GM19238 (cell line): ENCODE results near the gene SCEL.
"Not testable (repeated sequence)": the region's sequence is repeated elsewhere in the genome, so short reads cannot be mapped to it uniquely, and the experiment has no call there.

Experiments used
- DNase-seq: peaks from one replicate; pipeline ENCODE4 v3.0.0; 2011; ENCODE audit warnings: low spot score; ENCODE audit not compliant: insufficient read length

SCEL gene

DNA sequence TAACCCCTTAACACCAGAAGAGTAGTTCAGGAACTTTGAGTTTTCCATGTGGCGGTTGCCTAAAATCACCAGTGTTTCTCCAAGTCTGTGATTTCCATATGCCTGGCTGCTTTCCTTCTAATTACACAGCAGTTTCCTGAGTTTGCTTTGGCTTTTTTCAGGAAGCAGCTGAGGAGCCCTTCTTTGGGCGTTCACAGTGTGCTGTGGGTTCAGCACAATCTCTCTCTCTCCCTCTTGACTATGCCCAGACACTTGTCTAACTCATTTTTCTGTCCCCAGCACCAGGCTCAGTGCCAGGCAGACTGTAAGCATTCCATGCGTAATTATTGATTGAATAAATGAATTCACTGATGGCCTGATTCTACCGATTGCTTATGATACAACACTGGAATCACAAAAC lies 19.7 kb downstream of the SCEL start:
- DNase-seq = no peak

DNA sequence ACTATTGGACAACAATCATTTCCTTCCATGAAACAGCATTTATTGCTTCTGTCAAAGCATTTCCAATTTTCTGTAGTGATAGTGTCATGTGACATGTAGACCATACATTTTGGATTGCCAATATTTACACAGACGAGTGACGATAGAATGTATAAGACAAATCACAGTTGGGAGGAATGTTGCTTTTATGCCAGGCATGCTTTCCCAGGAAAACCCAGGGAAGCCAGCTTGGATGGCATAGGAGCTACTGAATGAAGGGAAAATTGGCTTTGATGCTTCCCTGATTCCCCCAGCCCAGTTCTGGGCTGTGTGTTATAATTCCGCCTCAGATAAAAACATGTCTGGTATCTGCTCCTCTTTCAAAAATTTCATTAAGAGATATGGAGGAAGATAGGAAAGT lies 22.5 kb downstream of the SCEL start:
- DNase-seq = no peak

DNA sequence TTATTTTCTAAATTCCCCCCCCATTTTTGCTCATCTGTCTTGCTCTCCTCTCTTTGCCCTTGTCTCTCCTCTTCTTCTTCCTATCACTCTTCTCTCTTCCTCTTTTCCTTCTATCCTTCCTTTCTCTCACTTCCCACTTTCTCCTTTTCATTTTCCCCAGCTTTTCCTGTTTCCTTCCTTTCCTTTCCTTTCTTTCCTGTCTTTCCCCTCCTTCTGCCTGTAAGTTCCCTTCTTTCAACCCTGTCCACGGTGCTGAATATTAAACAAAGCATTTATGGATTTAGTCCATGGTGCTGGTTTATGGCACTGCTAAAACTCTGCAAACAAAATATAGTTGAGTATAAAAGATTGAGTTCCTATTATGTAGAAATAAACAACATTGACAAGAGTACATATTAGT lies 27.6 kb downstream of the SCEL start:
- DNase-seq = no peak

DNA sequence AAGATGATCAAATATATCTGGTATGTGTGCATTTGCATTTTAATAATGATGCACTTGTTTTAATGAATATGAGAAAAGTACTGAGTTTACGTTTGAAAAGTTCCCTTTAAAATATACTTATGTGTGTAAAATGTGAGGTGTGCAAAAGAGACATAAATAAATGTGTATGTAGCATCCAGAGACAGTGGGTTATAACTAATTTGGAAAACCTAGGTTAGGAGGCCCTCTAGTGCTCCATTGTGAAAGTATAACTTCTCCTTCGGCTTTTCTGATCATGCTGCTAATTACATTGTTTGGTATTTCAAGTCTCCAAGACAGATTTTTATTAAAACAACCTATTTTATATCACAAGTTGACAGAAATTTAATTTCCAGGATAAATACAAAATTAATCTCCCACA lies 30.1 kb downstream of the SCEL start:
- DNase-seq = no peak

DNA sequence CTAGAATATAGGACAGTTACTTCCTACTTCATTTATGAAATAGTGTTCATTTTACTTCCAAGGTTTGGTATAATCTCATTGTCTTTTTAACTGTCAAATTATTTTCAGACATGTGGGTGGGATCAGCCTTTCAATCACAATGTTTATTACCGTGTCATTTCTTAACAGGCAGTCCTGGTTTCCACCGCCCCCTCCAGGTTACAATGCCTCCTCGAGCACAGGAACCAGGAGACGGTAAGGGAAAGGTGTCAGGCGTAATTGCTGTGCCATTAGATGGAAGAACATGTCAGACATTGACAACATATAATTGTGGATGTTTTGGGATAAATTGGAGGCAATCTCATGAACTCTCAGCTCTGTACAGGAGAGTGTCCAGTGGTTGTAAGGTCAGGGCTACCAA lies 36.5 kb downstream of the SCEL start:
- DNase-seq = no peak

DNA sequence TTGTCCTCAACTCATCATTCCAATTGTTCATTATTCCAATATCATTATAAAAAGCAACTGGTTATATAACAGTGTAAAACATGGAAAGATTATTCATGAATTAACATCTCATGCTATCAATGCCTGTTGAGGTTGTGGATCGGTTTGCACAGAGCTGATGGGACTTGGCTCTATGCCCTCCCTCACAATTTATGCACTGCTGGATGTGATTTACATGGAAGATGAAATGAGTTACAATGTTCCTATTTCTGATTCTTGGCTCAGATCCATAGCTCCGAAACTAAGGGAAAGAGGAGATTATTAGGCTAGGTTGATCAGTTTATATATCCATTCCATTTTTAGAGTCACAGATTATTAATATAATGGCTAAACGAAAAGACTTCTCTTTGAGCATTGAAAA lies 38.6 kb downstream of the SCEL start:
- no peak for DNase-seq

DNA sequence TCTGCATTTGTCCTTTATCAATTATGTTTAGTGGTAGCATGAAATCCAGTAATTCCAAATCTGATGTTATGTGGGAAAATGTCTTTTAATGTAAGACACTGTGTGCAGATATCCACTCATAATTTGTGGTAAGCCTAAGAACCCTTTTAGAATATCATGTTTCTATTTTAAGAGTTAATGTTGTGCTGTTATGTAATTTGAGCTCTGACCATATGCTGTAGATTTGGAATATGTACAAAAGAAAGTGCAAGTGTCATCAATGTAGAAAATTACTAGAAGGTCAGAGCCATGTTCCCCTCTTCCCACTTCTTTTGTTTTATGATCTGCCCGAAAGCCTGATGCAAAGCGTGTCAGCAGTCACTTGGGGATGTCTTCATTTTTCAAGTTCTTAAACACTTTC lies 44.5 kb downstream of the SCEL start:
- no peak for DNase-seq

DNA sequence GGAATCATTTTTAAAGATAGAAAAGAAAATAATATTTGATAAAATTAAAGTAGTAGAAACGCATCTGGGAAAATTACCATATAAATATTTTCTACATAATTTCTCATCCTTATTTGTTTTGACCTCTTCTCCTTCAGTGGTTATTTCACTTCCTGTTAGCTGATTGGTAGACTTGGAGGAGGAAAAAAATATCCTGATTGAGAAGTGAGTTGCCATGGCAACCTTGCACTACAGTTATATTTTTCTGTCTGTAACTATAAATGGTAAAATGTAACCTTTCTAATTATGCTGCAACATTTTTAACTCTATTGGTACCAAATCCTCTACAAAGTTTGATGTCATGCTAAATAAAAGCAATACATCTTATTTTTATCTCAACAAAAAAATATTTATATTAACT lies 45.2 kb downstream of the SCEL start:
- DNase-seq = no peak

DNA sequence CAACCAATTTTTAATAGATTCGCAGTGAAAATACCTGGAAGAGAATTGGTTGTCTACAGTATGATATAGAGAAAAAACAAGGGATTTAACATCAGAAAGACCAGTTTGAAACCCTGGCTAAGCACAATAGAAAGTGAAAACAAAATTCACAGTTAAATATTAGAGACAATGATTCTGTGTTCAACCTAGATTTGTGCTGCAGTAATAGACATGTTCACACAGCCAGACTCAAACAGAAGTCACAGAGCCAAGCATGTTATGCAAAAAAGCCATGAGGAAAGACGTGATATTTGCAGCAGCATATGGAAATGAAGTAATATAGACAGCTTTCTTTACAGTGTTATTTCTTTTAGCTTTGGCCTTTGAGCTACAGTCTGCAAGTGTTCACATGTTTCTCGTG lies 48.1 kb downstream of the SCEL start:
- DNase-seq = no peak

DNA sequence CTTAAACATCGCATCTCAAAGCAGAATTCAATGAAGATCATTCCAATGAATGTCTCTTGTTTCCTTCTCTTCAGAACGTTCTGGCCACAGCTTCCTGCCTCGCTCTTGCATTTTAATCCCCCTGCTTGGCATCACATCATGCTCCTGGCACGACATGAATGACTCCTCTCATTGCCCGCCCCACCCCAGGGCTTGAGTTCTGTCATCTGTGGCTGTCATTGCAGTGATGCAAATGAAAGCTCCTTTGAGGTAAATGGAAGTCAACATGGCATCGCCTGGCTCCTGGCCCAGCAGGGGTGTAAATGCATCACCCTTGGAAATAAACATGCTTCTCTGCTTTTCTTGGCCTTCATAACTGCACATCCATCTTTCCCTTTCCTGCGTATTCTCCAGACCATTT lies 48.6 kb downstream of the SCEL start:
- no peak for DNase-seq

DNA sequence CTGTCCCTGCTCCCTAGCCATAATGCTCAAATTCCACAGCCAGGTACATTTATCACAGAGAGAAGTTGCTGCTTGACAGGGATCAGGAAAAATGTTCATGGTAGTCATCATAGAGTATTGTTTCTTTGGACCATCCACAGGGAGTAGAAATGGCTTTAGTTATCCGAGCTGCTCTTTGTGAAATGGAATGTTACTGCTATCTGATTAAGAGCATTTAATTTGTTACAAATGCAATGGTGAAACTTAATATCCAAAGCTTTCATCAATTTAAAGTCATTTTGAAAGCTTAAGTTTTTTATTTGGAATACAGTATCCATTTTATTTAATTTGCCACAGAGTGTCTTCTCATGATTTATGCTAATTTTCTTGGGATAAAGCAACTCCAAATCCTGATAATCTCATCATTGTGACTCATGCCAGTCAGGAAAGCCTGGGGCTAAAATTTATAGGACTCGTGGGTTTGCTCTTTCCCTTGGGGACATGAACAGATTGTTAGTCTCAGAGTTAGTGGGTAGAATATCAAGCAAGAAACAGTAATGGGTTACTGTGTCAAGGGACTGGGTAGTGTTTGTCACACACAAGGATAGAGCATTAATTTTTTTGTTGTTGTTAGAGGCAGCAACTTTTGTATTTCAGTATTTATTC lies 59.8 kb downstream of the SCEL start:
- no peak for DNase-seq

DNA sequence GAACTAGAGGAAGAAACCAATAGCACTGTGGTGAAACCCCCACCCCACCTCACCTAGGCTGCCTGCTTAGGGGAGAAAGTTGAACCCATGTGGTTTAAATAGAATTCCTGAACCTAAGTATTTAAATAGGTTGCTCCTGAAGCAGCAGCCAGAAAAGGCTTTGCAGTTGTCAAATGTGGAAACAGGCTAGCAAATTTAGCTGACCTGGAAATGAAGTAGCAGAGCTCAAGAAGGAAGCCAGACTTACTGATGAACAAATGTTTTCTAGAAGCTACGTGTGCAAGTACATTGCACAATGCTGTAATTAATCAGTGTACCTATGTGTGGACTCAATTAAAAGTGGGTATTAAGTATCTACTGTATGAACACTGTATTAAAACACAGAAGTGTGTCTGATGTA lies 61.3 kb downstream of the SCEL start:
- DNase-seq = no peak

DNA sequence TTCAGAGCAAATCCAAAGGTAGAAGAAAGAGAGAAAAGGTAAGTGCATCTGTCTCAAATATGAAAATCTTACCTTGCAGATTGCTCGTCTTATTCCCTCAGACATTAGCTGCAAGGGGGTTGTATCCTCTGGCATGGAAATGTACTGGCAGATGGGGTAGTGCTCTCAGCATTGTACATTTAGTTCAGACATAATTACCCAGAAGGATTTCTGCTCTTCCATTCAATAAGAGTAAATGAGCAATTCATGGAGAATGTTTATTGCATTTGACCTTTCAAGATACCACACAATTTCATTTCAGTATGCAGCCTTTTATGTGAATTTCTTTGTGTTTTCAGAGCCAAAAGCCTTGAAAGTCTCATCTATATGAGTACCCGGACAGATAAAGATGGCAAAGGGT lies 63.8 kb downstream of the SCEL start:
- no peak for DNase-seq

DNA sequence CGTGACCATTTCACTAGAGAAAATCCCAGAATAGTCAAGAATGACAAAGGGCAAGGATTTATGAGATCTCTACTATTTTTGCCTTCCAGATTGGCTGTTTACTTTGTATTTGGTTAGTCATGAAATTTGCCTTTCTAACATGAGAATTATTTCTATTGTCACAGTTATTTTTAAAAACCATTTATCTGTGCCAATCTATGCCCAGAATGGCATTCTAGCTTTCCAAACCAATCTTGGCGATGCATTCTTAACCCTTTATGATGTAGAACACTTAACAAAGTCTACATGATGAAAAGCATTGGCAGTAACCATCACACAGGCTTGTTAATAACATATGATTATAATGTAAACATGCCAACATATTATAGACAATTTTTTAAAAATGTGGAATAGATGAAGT lies 65.2 kb downstream of the SCEL start:
- no peak for DNase-seq

DNA sequence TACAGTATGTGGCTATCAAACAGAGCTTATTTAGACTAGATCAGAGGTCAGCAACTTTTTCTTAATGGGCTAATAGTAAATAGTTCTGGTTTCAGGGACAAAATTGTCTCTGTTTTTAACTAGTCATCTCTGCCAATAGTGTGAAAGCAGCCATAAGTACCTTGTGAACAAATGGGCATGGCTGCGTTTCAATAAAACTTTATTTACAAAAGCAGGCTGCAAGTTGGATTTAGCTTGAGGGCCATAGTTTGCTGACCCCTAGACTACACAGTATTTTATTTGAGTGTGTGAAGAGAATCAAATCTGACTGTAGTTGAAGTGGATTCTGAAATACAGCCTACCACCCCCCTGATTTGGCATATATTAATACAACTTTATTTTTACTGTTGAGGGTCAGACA lies 75.6 kb downstream of the SCEL start:
- no peak for DNase-seq

DNA sequence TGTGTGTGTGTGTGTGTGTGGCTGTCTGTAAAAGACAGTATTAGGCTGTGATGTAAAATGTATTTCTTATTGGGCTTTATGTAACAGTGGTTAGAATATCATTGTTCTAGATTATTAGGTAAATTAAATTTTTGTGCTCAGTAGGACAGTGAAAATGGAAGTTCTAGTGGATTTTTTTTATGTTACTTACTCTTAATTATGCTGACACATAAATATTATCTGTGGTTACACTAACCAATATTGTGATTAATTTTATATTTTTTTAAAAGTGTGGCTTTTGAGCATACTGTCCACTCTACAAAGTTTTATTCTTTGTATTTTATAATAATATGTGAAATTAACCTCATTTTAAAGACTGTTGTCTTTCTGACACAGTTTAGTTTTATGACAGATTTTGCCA lies 80.5 kb downstream of the SCEL start:
- DNase-seq = no peak

DNA sequence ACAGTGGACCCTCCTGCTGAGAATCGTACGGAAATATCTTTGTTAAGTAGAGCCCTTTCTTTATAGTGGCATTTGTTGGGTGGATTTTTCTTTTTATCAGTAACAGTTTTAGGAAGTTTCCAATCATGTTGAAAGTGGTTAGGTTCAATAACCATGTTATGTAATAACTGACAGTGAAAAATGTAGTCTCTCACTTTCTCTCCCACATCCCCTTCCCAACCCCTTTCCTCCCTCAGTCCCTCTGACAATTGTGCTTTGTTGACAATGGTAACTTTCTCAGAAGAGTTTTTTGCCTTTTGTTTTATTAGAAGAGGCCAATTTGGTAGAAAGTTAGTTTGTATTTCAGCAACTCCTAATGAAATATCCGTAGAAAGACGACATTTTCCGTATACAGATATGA lies 84.1 kb downstream of the SCEL start:
- DNase-seq = no peak

DNA sequence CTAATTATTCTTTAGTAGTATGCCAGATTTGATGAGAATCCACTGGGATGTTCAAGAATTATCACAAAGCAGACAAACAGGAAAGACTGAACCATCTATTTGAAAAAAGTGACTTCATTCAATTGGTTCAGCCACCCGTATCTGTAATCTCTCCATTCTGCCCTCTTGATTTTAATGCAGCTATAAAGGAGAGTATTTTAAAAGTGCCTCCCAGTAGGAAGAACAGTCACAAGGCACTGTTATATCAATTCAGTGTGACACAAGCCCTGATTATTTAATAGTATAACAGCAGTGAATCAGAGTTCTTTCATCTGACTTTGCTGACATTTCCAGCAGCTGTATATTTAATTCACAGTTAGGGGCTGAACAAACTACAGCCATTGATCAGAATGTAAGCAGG lies 84.6 kb downstream of the SCEL start:
- DNase-seq = no peak

DNA sequence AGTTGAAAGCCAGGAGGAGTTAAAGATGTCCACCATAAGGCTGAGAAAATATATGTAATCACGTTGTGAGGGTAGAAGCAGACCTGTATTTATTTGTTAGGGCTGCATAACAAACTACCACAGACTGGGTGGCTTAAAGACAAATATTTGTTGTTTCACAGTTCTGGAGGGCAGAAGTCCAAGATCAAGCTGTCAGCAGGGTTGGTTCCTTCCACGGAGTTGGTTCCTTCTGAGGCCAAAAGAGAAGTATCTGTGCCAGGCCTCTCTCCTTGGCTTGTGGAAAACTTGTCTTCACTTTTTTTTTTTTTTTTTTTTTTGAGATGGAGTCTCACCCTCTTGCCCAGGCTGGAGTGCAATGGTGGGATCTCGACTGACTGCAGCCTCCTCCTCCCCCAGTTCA lies 88.3 kb downstream of the SCEL start:
- no peak for DNase-seq

DNA sequence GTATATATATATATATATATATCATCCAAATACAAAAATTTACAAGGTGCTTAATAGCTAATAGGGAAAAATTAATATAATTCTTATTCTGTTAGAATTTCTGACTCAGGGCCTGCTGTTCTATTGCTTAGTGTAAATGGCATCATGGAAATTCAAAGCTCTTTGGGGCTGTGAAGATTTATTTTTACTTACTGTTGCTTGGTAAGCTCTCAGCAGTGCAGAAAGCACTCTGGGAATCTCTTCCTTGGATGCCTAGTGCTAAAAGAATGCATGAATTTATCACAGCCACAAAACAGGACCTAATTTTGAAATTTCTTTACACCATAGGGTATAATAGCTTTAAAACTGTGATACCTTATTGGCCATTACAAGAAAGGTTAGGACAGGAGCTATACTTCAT lies 92.7 kb downstream of the SCEL start:
- DNase-seq = no peak

DNA sequence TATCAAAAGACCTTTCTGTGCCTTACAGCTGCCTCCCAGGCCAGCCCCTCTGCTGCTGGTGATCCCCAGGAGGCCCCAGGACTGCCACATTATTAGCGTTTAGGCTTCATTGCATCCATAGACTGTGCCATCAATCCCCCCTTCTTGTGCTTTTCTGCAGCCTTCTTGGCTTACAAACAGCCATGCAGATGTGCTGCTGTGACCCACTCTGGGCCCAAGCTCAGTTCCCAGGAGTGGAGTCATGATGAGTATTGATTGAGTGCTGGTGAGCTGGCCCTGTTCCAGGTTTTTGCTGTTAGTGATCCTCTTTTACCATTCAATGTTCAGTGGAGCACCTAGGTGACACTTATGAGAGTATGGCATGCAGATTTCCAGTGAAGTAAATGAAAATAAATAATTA lies 102.1 kb downstream of the SCEL start:
- no peak for DNase-seq

DNA sequence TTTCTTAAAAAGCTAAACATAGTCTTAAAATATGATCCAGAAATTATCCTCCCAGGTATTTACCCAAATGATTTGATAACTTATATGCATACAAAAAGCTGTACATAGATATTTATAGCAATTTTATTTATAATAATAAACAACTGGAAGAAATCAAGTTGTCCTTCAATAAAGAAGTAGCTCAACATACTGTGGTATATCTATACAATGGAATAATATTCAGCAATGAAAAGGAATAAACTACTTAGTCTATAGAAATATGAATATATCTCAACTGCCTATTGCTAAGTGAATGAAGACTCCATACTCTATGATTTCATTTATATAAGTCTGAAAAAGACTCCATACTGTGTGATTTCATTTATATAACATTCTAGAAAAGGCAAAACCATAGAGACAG lies 114.9 kb downstream of the SCEL start:
- no peak for DNase-seq

DNA sequence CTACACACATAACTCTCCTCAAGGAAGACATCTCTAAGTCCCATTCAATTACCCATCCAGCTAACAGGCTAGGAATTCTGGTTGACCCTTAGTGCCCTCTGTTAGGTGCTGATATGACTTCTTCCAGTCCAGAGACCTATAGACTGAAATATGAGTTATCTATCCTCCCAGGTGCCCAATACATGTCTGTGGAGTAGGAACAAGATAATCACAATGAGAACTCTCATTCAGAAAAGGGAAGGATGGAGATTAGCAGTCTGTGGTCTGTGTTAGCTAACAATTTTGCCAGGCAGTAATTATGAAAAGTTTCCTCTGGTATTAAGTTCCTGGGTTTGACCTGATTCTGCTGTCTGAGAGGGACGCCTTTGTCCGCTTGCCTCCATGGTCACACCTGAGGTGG lies 117.8 kb downstream of the SCEL start:
- DNase-seq = no peak

DNA sequence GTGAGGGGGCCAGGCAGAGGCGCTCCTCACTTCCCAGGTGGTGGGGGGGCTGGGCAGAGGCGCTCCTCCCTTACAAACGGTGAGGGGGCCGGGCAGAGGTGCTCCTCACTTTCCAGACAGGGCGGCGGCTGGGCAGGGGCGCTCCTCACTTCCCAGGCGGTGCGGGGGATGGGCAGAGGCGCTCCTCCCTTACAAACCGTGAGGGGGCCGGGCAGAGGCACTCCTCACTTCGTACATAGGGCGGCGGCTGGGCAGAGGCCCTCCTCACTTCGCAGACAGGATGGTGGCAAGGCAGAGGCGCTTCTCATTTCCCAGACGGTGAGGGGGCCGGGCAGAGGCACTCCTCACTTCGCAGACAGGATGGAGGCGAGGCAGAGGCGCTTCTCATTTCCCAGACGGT lies 124.5 kb downstream of the SCEL start:
- DNase-seq = not testable (repeated sequence)
